Transverse colon (tissue), 4 donors: ENCODE data around the gene ASB13. TPM values are rescaled to one million over a fixed set of nuclear protein-coding genes. Genes with fewer than 3 reads are reported as not detected.
A peak's percentile ranks its signal among the peaks of the same experiment; 100 is the strongest.

Experiments used
- DNase-seq: peaks from one replicate; pipeline ENCODE4 v3.0.0-alpha.2; 2019
- H3K27ac ChIP-seq, 4 donors: fragments of 200-600 bp; sonication (generic); 2 replicates each; pipeline ENCODE4 v1.5.1; 2016 to 2018; ENCODE audit warnings: inconsistent platforms in 4 of 4
- H3K27me3 ChIP-seq: fragments of 200-600 bp; sonication (generic); 2 replicates; pipeline ENCODE4 v1.5.1; 2017; ENCODE audit warnings: inconsistent platforms
- H3K36me3 ChIP-seq, 4 donors: fragments of 200-600 bp; sonication (generic); 2 replicates each; pipeline ENCODE4 v1.5.1; 2017 to 2019; ENCODE audit warnings: inconsistent platforms in 4 of 4
- H3K4me1 ChIP-seq, 4 donors: fragments of 200-600 bp; sonication (generic); 2 replicates each; pipeline ENCODE4 v1.5.1; 2017 to 2020; ENCODE audit warnings: inconsistent platforms in 4 of 4
- H3K4me3 ChIP-seq, 4 donors: fragments of 200-600 bp; sonication (generic); 1 replicate in 1 of 4; 2 replicates in 3 of 4; pipeline versions ENCODE4 v1.5.1 to v1.6.1; 2017 to 2019; ENCODE audit warnings: inconsistent platforms in 4 of 4
- H3K9me3 ChIP-seq, 2 donors: fragments of 200-600 bp; sonication (generic); 2 replicates each; pipeline ENCODE4 v1.5.1; 2017 to 2019; ENCODE audit warnings: inconsistent platforms in 2 of 2
- EP300 ChIP-seq: sonication (generic); formaldehyde crosslinking; IDR thresholded peaks from one replicate; pipeline ENCODE4 v1.6.1; 2017; ENCODE audit warnings: antibody characterized with exemption, low read depth
- POLR2A ChIP-seq: fragments of 450-650 bp; IDR thresholded peaks from one replicate; pipeline ENCODE4 v1.6.1; 2016; ENCODE audit warnings: antibody characterized with exemption, mild to moderate bottlenecking, moderate library complexity
- POLR2AphosphoS5 ChIP-seq, 3 donors: sonication (generic); formaldehyde crosslinking; IDR thresholded peaks; one replicate each; pipeline ENCODE4 v1.6.1; 2016; ENCODE audit warnings: antibody characterized with exemption in 3 of 3
- WGBS, 2 donors: methylation state at CpG; one replicate each; pipeline ENCODE4 v1.1.5; 2018; ENCODE audit warnings: low coverage in 1 of 2; 5-methylcytosine and 5-hydroxymethylcytosine counted together
- in situ Hi-C, 4 donors: fragments of 200-750 bp; cut with MboI; loops; one replicate each; pipeline versions ENCODE4 v1.15.0 to v1.15.1; 2017; ENCODE audit warnings: low sequenced_read_pairs in 3 of 4, low pct_ligation_motif_present in 1 of 4, low pct_unique_long_range_greater_than_20kb in 1 of 4
- intact Hi-C: fragments of 100-400 bp; cut with DNase I; formaldehyde crosslinking; loops from one replicate; pipeline ENCODE4 v1.15.1; 2023; ENCODE audit warnings: low total_unique reads
- total RNA-seq, 4 donors: library from RNA; depleted of rRNA; stranded (reverse); fragments of >200 nt; gene quantifications; one replicate each; pipeline ENCODE4 v1.1.0, GENCODE V29; 2016
- TF ChIP-seq, protein P1 (sequence below), 5 experiments: fragments of 200-600 bp in 3 of 5; fragments of 450-650 bp in 2 of 5; sonication (generic) in 3 of 5; IDR thresholded peaks; 1 replicate in 2 of 5; 2 replicates in 3 of 5; pipeline ENCODE4 v1.5.1; 2016 to 2017; ENCODE audit warnings: antibody characterized with exemption in 5 of 5, inconsistent platforms in 3 of 5, mild to moderate bottlenecking in 2 of 5, moderate library complexity in 1 of 5

Gene ASB13
- total RNA-seq, 4 donors from 2014 or later, result 14.5 to 73.3 (median 61.0) TPM

- Histone ChIP-seq H3K27me3 (no peaks in the 10 kb centered on the region), H3K9me3 (no peaks in the 10 kb centered on the region), H3K27ac (peak overlapping the region; percentile 61 to 72 (median 68)), H3K4me3 (peak overlapping the region in 1 of 4 donors; percentile 0), H3K36me3 (no peaks in the 10 kb centered on the region), H3K4me1 (peaks cover 0 to 43% (median 20%) of the 10 kb centered on the region in 4 donors)
- TF ChIP-seq EP300, result no peak
- TF ChIP-seq, protein P1, sequence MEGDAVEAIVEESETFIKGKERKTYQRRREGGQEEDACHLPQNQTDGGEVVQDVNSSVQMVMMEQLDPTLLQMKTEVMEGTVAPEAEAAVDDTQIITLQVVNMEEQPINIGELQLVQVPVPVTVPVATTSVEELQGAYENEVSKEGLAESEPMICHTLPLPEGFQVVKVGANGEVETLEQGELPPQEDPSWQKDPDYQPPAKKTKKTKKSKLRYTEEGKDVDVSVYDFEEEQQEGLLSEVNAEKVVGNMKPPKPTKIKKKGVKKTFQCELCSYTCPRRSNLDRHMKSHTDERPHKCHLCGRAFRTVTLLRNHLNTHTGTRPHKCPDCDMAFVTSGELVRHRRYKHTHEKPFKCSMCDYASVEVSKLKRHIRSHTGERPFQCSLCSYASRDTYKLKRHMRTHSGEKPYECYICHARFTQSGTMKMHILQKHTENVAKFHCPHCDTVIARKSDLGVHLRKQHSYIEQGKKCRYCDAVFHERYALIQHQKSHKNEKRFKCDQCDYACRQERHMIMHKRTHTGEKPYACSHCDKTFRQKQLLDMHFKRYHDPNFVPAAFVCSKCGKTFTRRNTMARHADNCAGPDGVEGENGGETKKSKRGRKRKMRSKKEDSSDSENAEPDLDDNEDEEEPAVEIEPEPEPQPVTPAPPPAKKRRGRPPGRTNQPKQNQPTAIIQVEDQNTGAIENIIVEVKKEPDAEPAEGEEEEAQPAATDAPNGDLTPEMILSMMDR (IDR thresholded peaks at IDR 0.05), result no peak
- no peak for TF ChIP-seq POLR2A
- TF ChIP-seq POLR2AphosphoS5 (IDR thresholded peaks at IDR 0.05), result no peak
- no peak for DNase-seq
- 22 to 62% methylated on average over 1 to 10 of the region's 10 CpGs for WGBS, 2 donors
- in situ Hi-C loops (no loop called here), intact Hi-C loops (no loop called here)
These were observed 34.5 kb downstream of the ASB13 start for GRCh38 chr10:5631936-5632335.

DNA sequence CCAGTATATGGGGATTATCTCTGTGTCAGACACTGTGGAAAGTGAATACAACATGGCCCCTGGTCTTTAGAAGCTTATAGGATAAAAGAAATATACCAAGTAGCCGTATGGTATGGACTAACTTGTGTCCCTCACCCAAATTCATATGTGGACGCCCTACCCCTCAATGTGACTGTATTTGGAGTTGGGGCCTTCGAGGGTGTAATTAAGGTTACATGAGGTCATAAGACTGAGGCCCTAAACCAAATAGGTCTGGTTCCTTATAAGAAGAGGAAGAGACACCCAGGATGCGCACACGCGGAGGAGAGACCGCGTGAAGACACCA is 36.3 kb downstream of the ASB13 start:
- in situ Hi-C loops, result no loop called here
- DNase-seq, result no peak
- H3K4me1 ChIP-seq, result peaks cover 0 to 43% (median 22%) of the 10 kb centered on the region in 4 donors
- H3K27me3 ChIP-seq, result no peaks in the 10 kb centered on the region
- intact Hi-C loops, result no loop called here
- H3K9me3 ChIP-seq, result no peaks in the 10 kb centered on the region
- no peaks in the 10 kb centered on the region for H3K36me3 ChIP-seq
- WGBS, 2 donors, result 85 to 87% methylated on average over 4 to 8 of the region's 8 CpGs
- TF ChIP-seq, protein P1 (IDR thresholded peaks at IDR 0.05), result no peak
- TF ChIP-seq POLR2A (no peak), EP300 (no peak), POLR2AphosphoS5 (IDR thresholded peaks at IDR 0.05) (no peak)
- no peak overlapping the region for H3K4me3 ChIP-seq
- no peak overlapping the region for H3K27ac ChIP-seq

DNA sequence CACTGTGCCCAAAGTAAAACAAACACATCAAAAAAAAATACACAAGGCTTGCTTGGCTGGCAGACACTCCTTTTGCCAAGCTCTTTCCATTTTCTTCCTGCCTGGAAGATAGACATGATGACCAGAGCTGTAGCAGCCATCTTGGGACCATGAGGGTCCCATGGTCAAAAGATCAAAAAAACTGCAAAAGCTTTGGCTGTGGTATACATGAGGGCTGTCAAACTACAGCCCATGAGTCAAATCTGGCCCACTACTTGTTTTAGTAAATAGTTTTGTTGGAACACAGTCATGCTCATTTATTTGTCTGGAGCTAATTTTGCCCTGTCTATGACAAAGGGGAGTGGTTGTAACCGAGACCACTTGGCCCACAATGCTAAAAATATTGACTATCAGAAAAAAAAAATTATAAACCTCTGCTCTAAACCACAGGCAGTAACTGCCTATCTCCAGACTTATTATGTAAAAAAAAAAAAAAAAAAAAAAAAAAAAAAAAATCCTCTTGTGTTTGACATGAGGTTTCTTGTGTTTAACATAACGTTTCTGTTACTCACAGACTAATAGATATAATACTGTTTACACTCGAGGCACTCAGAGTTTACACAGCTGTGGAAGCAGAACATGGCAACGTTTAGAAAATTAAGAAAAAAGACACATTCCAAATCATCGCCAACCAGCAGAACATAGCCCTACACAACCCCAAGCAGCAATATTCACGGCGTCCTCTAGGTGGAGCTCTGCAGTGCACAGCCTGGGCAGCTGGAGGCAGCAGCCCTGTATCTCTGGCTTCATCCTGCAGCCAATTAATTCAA is 36.9 kb downstream of the ASB13 start:
- intact Hi-C loops, result no loop called here
- H3K9me3 ChIP-seq, result no peaks in the 10 kb centered on the region
- no peaks in the 10 kb centered on the region for H3K27me3 ChIP-seq
- in situ Hi-C loops, result loop anchor here in 3 of 4 donors (5.0 to 10.0 kb wide), 2 partner anchors 185 to 187 kb away; no protein-coding TSS in a partner anchor
- H3K36me3 ChIP-seq, result no peaks in the 10 kb centered on the region
- H3K4me3 ChIP-seq, result no peak overlapping the region
- WGBS, 2 donors, result 13 to 19% methylated on average over 3 to 7 of the region's 7 CpGs
- TF ChIP-seq POLR2A, result no peak
- TF ChIP-seq EP300, result no peak
- peak in 2 of 3 donors; percentile 24 to 48 for TF ChIP-seq POLR2AphosphoS5 (IDR thresholded peaks at IDR 0.05)
- TF ChIP-seq, protein P1 (IDR thresholded peaks at IDR 0.05), result peak; percentile 83 to 92 (median 90)
- H3K4me1 ChIP-seq, result peaks cover 0 to 43% (median 22%) of the 10 kb centered on the region in 4 donors
- H3K27ac ChIP-seq, result peak overlapping the region; percentile 50 to 79 (median 68)
- DNase-seq, result peak; percentile 89

DNA sequence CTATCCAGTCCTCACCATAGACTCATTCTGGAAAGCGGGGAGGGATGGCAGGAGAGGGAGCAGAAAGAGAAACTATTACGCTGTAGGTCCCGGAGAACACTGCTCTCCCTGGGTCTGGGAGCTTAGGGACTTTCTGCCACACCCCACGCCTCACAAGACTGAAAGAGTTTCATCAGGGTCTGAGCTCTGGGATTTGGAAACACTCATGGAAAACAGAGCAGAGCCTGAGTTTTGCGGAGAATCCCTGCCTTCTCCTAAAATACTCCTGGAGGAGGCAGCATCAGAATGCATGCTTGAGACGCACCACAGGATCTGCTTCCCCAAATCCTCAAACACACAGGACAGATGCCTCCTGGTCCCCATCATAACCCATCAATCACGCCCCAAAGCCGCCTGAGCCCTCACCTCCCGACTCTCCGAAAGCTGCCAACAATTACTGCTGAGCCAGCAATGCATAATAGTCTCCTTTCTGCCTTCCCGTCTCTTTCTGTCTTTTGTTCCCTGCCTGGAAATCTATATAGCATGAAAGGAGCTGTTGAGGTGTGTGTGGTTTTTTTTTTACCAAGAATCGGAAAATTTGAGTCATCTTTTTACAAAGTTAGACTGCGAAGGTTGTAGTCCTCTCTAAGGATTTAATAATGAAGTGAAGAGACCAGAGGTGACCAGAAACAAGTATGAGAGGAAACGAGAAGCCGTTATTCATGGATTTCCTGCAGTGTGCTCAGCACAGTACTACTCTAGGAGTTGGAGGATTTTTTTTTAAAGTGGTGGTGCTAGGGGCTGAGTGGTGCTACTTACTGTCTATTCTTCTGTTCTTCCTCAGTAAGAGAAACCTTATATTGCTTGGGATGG is 37.7 kb downstream of the ASB13 start:
- Histone ChIP-seq H3K36me3 (no peaks in the 10 kb centered on the region), H3K27me3 (no peaks in the 10 kb centered on the region), H3K4me1 (peaks cover 0 to 43% (median 23%) of the 10 kb centered on the region in 4 donors), H3K4me3 (peak overlapping the region in 3 of 4 donors; percentile 3 to 15 (median 3)), H3K9me3 (no peaks in the 10 kb centered on the region), H3K27ac (peak overlapping the region; percentile 50 to 79 (median 68))
- no peak for DNase-seq
- 14 to 38% methylated on average over 6 to 15 of the region's 15 CpGs for WGBS, 2 donors
- in situ Hi-C loops (loop anchor here in 3 of 4 donors (5.0 to 10.0 kb wide), 2 partner anchors 184 to 186 kb away; no protein-coding TSS in a partner anchor), intact Hi-C loops (no loop called here)
- no peak for TF ChIP-seq POLR2AphosphoS5 (IDR thresholded peaks at IDR 0.05)
- TF ChIP-seq POLR2A, result no peak
- no peak for TF ChIP-seq EP300
- TF ChIP-seq, protein P1 (IDR thresholded peaks at IDR 0.05), result no peak
